HG02970 (cell line): Measurements from ENCODE around the gene C4BPA.

Experiments
- ATAC-seq: cut with Tn5 transposase; IDR thresholded peaks from one replicate; pipeline ENCODE4 v1.9.1; 2021; ENCODE audit warnings: mild to moderate bottlenecking, moderate library complexity, moderate number of reproducible peaks; ENCODE audit not compliant: unreplicated experiment, low FRiP score

The C4BPA gene

DNA sequence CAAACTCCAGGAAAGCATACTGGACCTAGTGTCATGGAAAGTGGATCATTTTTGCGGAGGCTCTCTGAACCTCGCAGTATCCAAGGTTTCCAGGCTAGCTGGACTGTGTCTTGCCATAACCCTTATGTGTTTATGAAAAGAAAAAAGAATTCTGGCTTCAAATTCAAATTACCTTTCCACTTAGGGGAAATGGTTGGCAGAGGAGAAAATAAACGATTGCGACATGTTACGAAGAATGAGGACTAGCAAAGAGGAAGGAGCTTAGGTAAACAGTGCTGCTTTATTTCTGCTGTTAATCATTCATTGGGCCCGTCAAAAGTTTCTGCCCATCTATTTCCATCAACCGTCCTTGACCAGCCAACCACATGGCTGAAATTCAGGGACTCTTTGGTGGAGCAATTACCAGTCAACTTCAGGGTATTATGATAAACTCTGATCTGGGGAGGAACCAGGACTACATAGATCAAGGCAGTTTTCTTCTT is at the start of gene C4BPA:
C4BPA (plus strand) TSS at position 342 of the 482 bp plus-strand sequence. CDS start 8,793 bp downstream, outside the sequence.
- ATAC-seq, result no peak

- no peak for ATAC-seq
Observed at GRCh38 chr1:207054491-207054890, 49.5 kb upstream of the C4BPA start.

GRCh38 chr1:207055386-207056001 is 48.5 kb upstream of the C4BPA start:
- ATAC-seq, result no peak

- no peak for ATAC-seq
Observed at GRCh38 chr1:207056673-207057072, 47.4 kb upstream of the C4BPA start.

GRCh38 chr1:207058252-207058651 is 45.8 kb upstream of the C4BPA start:
- ATAC-seq, result no peak

GRCh38 chr1:207058878-207059867 is 44.9 kb upstream of the C4BPA start:
- no peak for ATAC-seq

DNA sequence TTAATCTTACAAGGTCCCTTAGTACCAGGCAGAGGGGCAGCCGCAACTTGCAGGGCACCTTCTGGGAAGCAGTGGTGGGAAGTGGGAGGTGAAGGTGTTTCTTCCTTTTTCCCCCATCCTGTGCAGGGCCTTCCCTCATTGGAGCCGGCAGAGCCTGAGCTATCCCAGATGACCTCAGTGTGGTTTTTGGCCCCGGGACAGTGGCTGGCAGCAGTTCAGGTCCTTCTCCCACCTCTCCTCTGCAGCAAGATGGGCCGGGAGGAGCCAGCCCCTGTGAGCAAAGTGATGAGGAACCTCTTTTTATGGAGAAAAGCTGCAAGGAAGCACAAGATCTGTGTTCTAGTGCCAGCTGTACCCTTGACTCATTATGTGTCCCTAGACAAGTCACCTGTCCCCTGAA is 44.2 kb upstream of the C4BPA start:
- ATAC-seq, result no peak

GRCh38 chr1:207060596-207060995 is 43.4 kb upstream of the C4BPA start:
- ATAC-seq, result no peak

GRCh38 chr1:207062058-207062457 is 42.0 kb upstream of the C4BPA start:
- no peak for ATAC-seq

DNA sequence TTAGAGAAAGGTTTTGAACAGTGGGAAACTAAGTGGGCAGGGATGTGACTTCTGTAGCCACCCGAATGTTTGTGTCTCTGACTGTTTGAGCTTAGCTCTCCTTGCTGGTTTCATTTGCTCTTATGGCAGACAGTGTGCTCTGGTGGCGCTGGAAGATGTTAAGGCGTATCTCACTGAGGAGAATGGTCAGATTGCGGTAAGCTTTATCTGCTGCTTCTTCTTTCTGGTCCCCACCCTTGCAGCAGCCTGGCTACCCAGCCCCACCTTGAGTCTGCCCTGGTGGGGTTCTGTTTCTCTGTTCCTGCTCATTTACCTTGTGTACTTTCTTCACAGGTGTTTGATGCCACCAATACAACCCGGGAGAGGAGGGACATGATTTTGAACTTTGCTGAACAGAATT is 41.0 kb upstream of the C4BPA start:
- no peak for ATAC-seq

GRCh38 chr1:207064561-207064960 is 39.5 kb upstream of the C4BPA start:
- ATAC-seq, result no peak

DNA sequence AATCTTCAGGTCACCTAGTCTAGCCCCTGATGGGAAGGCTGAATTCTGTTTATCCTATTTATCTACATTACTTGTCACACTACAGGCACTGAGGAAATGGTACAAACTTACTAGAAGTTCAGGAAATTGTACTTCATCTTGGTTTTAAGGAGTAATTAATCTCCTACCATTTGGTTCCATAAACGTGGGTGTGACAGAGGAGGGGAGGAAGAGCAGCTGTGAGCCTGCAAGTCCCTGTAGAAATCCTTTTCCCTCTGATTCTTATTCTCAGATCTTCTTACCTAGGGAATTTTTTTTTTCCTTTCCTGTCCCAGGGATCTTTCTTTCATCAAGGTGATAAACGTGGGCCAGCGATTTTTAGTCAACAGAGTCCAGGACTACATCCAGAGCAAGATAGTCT is 36.8 kb upstream of the C4BPA start:
- no peak for ATAC-seq

DNA sequence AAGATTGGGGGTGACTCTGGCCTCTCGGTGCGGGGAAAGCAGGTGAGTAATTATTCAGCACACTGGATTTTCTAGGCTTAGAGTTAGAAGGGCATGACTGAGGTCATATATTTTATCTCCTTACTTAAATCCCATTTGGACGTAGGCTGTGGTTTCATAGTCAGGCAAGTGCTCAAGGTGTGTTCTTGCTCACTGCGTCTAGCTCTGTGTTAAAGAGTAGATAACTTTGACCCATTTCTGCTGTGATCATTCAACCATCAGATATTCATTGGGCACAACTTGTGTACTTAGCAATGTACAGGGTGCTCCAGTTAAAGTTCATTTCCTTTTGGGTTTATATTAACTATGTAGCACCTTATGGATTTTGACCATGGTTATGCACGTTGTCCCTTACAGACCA is 36.4 kb upstream of the C4BPA start:
- no peak for ATAC-seq

DNA sequence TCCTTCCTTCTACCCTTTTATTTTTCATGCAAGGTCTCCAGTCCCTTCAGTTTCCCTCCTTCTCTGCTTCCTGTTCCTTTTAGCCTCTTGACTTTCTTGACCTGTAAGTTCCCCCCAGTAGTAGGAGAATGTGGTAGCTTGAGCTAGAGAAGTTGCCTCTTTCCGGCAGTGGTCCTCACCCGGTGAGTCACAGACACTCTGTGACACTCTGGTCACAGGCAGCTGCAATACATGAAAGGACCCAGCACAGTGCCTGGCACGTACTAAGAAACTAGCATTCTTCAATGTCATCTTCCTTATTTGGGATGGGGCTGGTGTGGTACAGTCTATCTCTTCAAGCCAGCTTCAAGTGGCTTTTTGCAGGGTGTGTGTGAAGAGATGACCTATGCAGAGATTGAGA is 35.0 kb upstream of the C4BPA start:
- ATAC-seq, result no peak

GRCh38 chr1:207069858-207070506 is 34.1 kb upstream of the C4BPA start:
- no peak for ATAC-seq

- no peak for ATAC-seq
Observed at GRCh38 chr1:207070811-207071210, 33.2 kb upstream of the C4BPA start.

- no peak for ATAC-seq
Observed at GRCh38 chr1:207071426-207071825, 32.6 kb upstream of the C4BPA start.

- ATAC-seq, result no peak
Observed at GRCh38 chr1:207072233-207072632, 31.8 kb upstream of the C4BPA start.

- no peak for ATAC-seq
Observed at GRCh38 chr1:207073906-207074820, 29.9 kb upstream of the C4BPA start.
